B cell (primary cell): ENCODE results near the gene AXL. TPM values are rescaled to one million over a fixed set of nuclear protein-coding genes. Genes with fewer than 3 reads are reported as not detected.

ENCODE experiments used
- ATAC-seq: fragments of 200-7000 bp; cut with Tn5 transposase; one replicate; pipeline ENCODE4 v1.10.0; 2021; ENCODE audit warnings: low read depth, mild to moderate bottlenecking, moderate number of reproducible peaks, moderate library complexity
- CTCF ChIA-PET: fragments of 350-600 bp; sonication (Branson Sonifier 250); formaldehyde crosslinking; loops from one replicate; lab custom pipeline; 2021; ENCODE audit warnings: antibody characterized with exemption, inconsistent platforms; lab: Charles Lee
- POLR2A ChIA-PET: fragments of 350-600 bp; sonication (Branson Sonifier 250); formaldehyde crosslinking; loops from one replicate; lab custom pipeline; 2021; ENCODE audit warnings: antibody characterized with exemption; lab: Charles Lee
- DNase-seq: peaks from one replicate; pipeline ENCODE4 v3.0.0; 2013
- H2AFZ ChIP-seq: 2 replicates; pipeline ENCODE4 v1.6.1; 2012; ENCODE audit warnings: mild to moderate bottlenecking, low read depth, low read length; ENCODE audit not compliant: insufficient read depth, poor library complexity, severe bottlenecking
- H3K27ac ChIP-seq, 2 donors: 1 replicate in 1 of 2; 2 replicates in 1 of 2; pipeline ENCODE4 v1.5.1; 2012 to 2013; ENCODE audit warnings: low read length in 2 of 2, mild to moderate bottlenecking in 2 of 2, moderate library complexity in 1 of 2
- H3K27me3 ChIP-seq, 4 experiments: fragments of 200-600 bp in 1 of 4; sonication (generic) in 1 of 4; replicated peaks in 1 of 4; 1 replicate in 2 of 4; 2 replicates in 2 of 4; pipeline versions ENCODE4 v1.6.1 to v1.7.0; 2013 to 2016; ENCODE audit warnings: low read length in 3 of 4, mild to moderate bottlenecking in 2 of 4, mixed read lengths in 1 of 4, moderate library complexity in 1 of 4; ENCODE audit not compliant: insufficient read depth in 4 of 4, control insufficient read depth in 3 of 4; ENCODE audit errors: control extremely low read depth in 1 of 4
- H3K36me3 ChIP-seq, 2 experiments: replicated peaks in 1 of 2; 1 replicate in 1 of 2; 2 replicates in 1 of 2; pipeline versions ENCODE4 v1.6.1 to v1.7.1; 2013; ENCODE audit warnings: low read length in 1 of 2; ENCODE audit not compliant: insufficient read depth in 2 of 2, control insufficient read depth in 1 of 2; ENCODE audit errors: control extremely low read depth in 1 of 2, extremely low read depth in 1 of 2
- H3K4me1 ChIP-seq, 2 donors: fragments of 200-600 bp in 1 of 2; sonication (generic) in 1 of 2; 1 replicate in 1 of 2; 2 replicates in 1 of 2; pipeline versions ENCODE4 v1.5.1 to v1.6.1; 2013 to 2017; ENCODE audit warnings: low read length in 2 of 2; ENCODE audit not compliant: control insufficient read depth in 2 of 2, insufficient read depth in 2 of 2
- H3K4me2 ChIP-seq: replicated peaks from 2 replicates; pipeline ENCODE3; 2012; ENCODE audit warnings: mild to moderate bottlenecking, low read depth, low read length; ENCODE audit not compliant: poor library complexity, severe bottlenecking
- H3K4me3 ChIP-seq, 5 experiments: fragments of 200-600 bp in 1 of 5; sonication (generic) in 1 of 5; 1 replicate in 3 of 5; 2 replicates in 2 of 5; pipeline versions ENCODE4 v1.5.1 to v1.7.0; 2011 to 2016; ENCODE audit warnings: low read length in 4 of 5, mild to moderate bottlenecking in 4 of 5, low read depth in 2 of 5, control low read depth in 1 of 5, moderate library complexity in 1 of 5; ENCODE audit not compliant: insufficient read depth in 1 of 5; ENCODE audit errors: control extremely low read depth in 1 of 5, extremely low read depth in 1 of 5
- H3K79me2 ChIP-seq: fragments of 200-600 bp; sonication (generic); one replicate; pipeline ENCODE4 v1.6.0; 2016; ENCODE audit warnings: low read length; ENCODE audit not compliant: control insufficient read depth, insufficient read depth
- H3K9ac ChIP-seq: fragments of 200-600 bp; sonication (generic); 2 replicates; pipeline ENCODE4 v1.6.1; 2017; ENCODE audit warnings: mild to moderate bottlenecking, low read length, moderate library complexity
- H3K9me3 ChIP-seq, 3 donors: one replicate each; pipeline versions ENCODE4 v1.6.1 to v1.7.1; 2013; ENCODE audit warnings: low read length in 2 of 3; ENCODE audit not compliant: control insufficient read depth in 2 of 3, insufficient read depth in 1 of 3; ENCODE audit errors: control extremely low read depth in 1 of 3
- H4K20me1 ChIP-seq: 2 replicates; pipeline ENCODE4 v1.6.0; 2012; ENCODE audit warnings: mild to moderate bottlenecking, low read length; ENCODE audit not compliant: insufficient read depth, control insufficient read depth, poor library complexity, severe bottlenecking
- H3K27ac Mint-ChIP-seq: one replicate; pipeline ENCODE4 v1.8.0; 2021; ENCODE audit warnings: mixed read lengths
- H3K27me3 Mint-ChIP-seq: one replicate; pipeline ENCODE4 v1.8.0; 2021; ENCODE audit warnings: mixed read lengths
- H3K4me1 Mint-ChIP-seq: one replicate; pipeline ENCODE4 v1.8.0; 2021; ENCODE audit warnings: mixed read lengths
- H3K4me3 Mint-ChIP-seq: one replicate; pipeline ENCODE4 v1.8.0; 2021; ENCODE audit warnings: mixed read lengths
- H3K9me3 Mint-ChIP-seq: one replicate; pipeline ENCODE4 v1.8.0; 2022; ENCODE audit warnings: mixed read lengths; ENCODE audit not compliant: insufficient read depth
- CTCF ChIP-seq: fragments of 200-600 bp; IDR thresholded peaks from one replicate; pipeline ENCODE4 v1.8.0; 2022; ENCODE audit warnings: antibody characterized with exemption, mild to moderate bottlenecking
- EZH2 ChIP-seq: IDR thresholded peaks from 2 replicates; pipeline ENCODE4 v1.6.1; 2012; ENCODE audit warnings: borderline replicate concordance, low read depth, mild to moderate bottlenecking, moderate library complexity, low read length; ENCODE audit not compliant: insufficient read depth, poor library complexity, severe bottlenecking
- WGBS: methylation state at CpG from one replicate; pipeline ENCODE4 v1.1.5; 2013; ENCODE audit warnings: missing lambda C conversion rate; ENCODE audit not compliant: insufficient coverage; 5-methylcytosine and 5-hydroxymethylcytosine counted together
- intact Hi-C: fragments of 100-400 bp; cut with micrococcal nuclease; formaldehyde crosslinking; loops from one replicate; pipeline ENCODE4 v1.10.0; 2022
- polyA plus RNA-seq: library from polyadenylated mRNA; depleted of rRNA; stranded (reverse); fragments of >200 nt; gene quantifications from 2 replicates; pipeline ENCODE4 v1.2.3, GENCODE V29; 2012
- total RNA-seq, 2 donors: library from RNA; stranded (reverse); fragments of 120-200 nt in 1 of 2; gene quantifications; 1 replicate in 1 of 2; 2 replicates in 1 of 2; pipeline versions ENCODE4 v1.2.3 to v1.2.4, GENCODE V29; 2013 to 2022

The AXL gene
- total and polyA plus RNA-seq, 2 donors (not counting 1 experiment from before 2014, with no cell fraction given) = not detected

- no peak for DNase-seq
- Histone ChIP-seq H3K4me3 (peak overlapping the region in 2 of 5 experiments; percentile 39 to 54), H3K27me3 (peaks cover 0 to 46% (median 22%) of the 10 kb centered on the region in 4 experiments), H3K9me3 (peaks cover 0 to 4% (median 0%) of the 10 kb centered on the region in 3 donors), H3K36me3 (no peaks in the 10 kb centered on the region), H3K4me2 (peak overlapping the region; percentile 73), H4K20me1 (no peaks in the 10 kb centered on the region), H3K9ac (peak overlapping the region; percentile 32), H3K4me1 (peaks cover 8 to 15% of the 10 kb centered on the region in 2 donors), H3K27ac (no peak overlapping the region), H3K79me2 (no peaks in the 10 kb centered on the region), H2AFZ (peak overlapping the region; percentile 50)
- ChIA-PET CTCF (no interaction called here), POLR2A (interaction anchor here (0.5 to 0.6 kb wide), 2 partner anchors 25 to 872 kb away, joined by 3 to 6 read pairs; no protein-coding TSS in a partner anchor)
- WGBS = 11% methylated on average over 66 of the region's 67 CpGs
- Mint-ChIP-seq H3K4me1 (peaks cover 10% of the 10 kb centered on the region), H3K4me3 (peak overlapping the region; percentile 78), H3K27ac (peak overlapping the region; percentile 38), H3K9me3 (no peaks in the 10 kb centered on the region), H3K27me3 (peaks cover 58% of the 10 kb centered on the region)
- intact Hi-C loops = no loop called here
- ATAC-seq = peak; percentile 28
- TF ChIP-seq CTCF = no peak
- peak; percentile 28 for TF ChIP-seq EZH2
Observed at GRCh38 chr19:41226053-41226873, 7.2 kb downstream of the AXL start.

GRCh38 chr19:41226874-41227390, 7.9 kb downstream of the AXL start:
- no peak for TF ChIP-seq EZH2
- no peak for TF ChIP-seq CTCF
- DNase-seq = no peak
- H3K36me3 ChIP-seq = no peaks in the 10 kb centered on the region
- peak overlapping the region; percentile 50 for H2AFZ ChIP-seq
- CTCF ChIA-PET = no interaction called here
- no peak for ATAC-seq
- Mint-ChIP-seq H3K27me3 (peaks cover 56% of the 10 kb centered on the region), H3K9me3 (no peaks in the 10 kb centered on the region), H3K4me1 (peaks cover 10% of the 10 kb centered on the region), H3K27ac (no peak overlapping the region), H3K4me3 (peak overlapping the region; percentile 78)
- peaks cover 0 to 4% (median 0%) of the 10 kb centered on the region in 3 donors for H3K9me3 ChIP-seq
- H3K9ac ChIP-seq = no peak overlapping the region
- no peak overlapping the region for H3K27ac ChIP-seq
- intact Hi-C loops = no loop called here
- H3K4me1 ChIP-seq = peaks cover 8 to 15% of the 10 kb centered on the region in 2 donors
- peaks cover 0 to 46% (median 22%) of the 10 kb centered on the region in 4 experiments for H3K27me3 ChIP-seq
- peak overlapping the region; percentile 73 for H3K4me2 ChIP-seq
- H3K79me2 ChIP-seq = no peaks in the 10 kb centered on the region
- POLR2A ChIA-PET = interaction anchor here (0.5 kb wide), 1 partner anchor 24 kb away, joined by 3 read pairs; no protein-coding TSS in a partner anchor
- H3K4me3 ChIP-seq = no peak overlapping the region
- H4K20me1 ChIP-seq = no peaks in the 10 kb centered on the region
- WGBS = 78% methylated on average over 2 of the region's 9 CpGs
